ENCODE results near the gene ANKRD34A.

DNA sequence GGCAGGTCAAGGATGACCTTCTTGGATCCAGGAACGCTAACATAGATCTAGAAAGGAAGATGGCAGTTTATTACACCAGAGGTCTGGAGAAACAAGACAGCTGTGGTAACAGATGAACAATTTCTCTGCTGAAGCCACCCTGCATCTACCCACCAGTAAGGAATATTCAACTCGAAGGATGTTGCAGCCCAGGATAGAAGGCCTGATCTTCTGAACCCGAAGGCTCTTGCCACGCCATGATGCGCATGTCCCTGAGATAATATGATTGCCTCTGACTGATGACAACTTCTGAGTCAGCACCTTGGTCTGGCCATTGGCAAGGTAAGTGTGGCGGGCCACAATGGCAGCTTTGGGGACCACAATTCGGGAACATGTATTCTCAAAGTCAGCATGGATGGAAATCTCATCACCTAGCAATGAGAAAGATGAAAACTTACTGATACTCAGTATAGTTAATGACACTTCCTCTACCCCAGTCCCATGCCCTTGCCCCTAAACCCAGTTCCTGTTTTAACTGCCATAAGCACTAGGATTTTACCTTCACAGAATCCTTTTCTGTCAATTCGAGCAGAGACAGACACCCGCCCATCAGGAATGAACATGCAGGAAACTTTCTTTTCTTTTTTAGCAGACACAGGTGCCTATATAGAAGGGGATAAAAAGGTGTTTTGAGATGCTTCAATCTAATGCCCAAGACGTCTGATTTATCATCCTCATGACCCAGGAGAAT, 30.2 kb upstream of the ANKRD34A start:
- TF ChIP-seq, protein P1, sequence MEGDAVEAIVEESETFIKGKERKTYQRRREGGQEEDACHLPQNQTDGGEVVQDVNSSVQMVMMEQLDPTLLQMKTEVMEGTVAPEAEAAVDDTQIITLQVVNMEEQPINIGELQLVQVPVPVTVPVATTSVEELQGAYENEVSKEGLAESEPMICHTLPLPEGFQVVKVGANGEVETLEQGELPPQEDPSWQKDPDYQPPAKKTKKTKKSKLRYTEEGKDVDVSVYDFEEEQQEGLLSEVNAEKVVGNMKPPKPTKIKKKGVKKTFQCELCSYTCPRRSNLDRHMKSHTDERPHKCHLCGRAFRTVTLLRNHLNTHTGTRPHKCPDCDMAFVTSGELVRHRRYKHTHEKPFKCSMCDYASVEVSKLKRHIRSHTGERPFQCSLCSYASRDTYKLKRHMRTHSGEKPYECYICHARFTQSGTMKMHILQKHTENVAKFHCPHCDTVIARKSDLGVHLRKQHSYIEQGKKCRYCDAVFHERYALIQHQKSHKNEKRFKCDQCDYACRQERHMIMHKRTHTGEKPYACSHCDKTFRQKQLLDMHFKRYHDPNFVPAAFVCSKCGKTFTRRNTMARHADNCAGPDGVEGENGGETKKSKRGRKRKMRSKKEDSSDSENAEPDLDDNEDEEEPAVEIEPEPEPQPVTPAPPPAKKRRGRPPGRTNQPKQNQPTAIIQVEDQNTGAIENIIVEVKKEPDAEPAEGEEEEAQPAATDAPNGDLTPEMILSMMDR (conservative IDR thresholded peaks at IDR 0.05 in 1 of 2, IDR thresholded peaks at IDR 0.05 in 1 of 2; ENCODE audit: low read depth in 1 of 2, low read length in 2 of 2), result no peak
- TF ChIP-seq EZH2 (IDR thresholded peaks at IDR 0.05; ENCODE audit: low read length, missing control alignments), result no peak

Measured in fibroblast of lung (primary cell).